ENCODE results near the gene CMTM5. TPM values are rescaled to one million over a fixed set of nuclear protein-coding genes. Genes with fewer than 3 reads are reported as not detected.
"Not testable (repeated sequence)": the region's sequence is repeated elsewhere in the genome, so short reads cannot be mapped to it uniquely, and the experiment has no call there.

The CMTM5 gene
- total RNA-seq, 1 experiment from 2014 or later, result not detected

GRCh38 chr14:23425169-23425568, 48.3 kb downstream of the CMTM5 start:
- Histone ChIP-seq H3K9me3 (ENCODE audit: control insufficient read depth, insufficient read depth, low read depth, low read length) (no peaks in the 10 kb centered on the region), H3K36me3 (ENCODE audit: control insufficient read depth, insufficient read depth, low read length) (no peaks in the 10 kb centered on the region), H3K27ac (ENCODE audit: low read length) (no peak overlapping the region), H3K4me1 (ENCODE audit: control insufficient read depth, insufficient read depth, low read length) (no peaks in the 10 kb centered on the region), H3K4me3 (ENCODE audit: low read depth in 2 of 2, low read length in 2 of 2) (no peak overlapping the region), H3K27me3 (ENCODE audit: control insufficient read depth, insufficient read depth, low read length) (no peaks in the 10 kb centered on the region; the same call in 1 of the 2 replicates)
- DNase-seq (ENCODE audit: low read depth, low spot score) (no peak), ATAC-seq (no peak)
- TF ChIP-seq POLR2AphosphoS5 (IDR thresholded peaks at IDR 0.05; ENCODE audit: low read depth, low read length) (no peak), REST (IDR thresholded peaks at IDR 0.05; ENCODE audit: insufficient read depth in 1 of 2, low read depth in 2 of 2, low read length in 1 of 2) (no peak), TCF7L2 (IDR thresholded peaks at IDR 0.05; ENCODE audit: low read depth, low read length) (no peak)
- TF ChIP-seq, protein P1, sequence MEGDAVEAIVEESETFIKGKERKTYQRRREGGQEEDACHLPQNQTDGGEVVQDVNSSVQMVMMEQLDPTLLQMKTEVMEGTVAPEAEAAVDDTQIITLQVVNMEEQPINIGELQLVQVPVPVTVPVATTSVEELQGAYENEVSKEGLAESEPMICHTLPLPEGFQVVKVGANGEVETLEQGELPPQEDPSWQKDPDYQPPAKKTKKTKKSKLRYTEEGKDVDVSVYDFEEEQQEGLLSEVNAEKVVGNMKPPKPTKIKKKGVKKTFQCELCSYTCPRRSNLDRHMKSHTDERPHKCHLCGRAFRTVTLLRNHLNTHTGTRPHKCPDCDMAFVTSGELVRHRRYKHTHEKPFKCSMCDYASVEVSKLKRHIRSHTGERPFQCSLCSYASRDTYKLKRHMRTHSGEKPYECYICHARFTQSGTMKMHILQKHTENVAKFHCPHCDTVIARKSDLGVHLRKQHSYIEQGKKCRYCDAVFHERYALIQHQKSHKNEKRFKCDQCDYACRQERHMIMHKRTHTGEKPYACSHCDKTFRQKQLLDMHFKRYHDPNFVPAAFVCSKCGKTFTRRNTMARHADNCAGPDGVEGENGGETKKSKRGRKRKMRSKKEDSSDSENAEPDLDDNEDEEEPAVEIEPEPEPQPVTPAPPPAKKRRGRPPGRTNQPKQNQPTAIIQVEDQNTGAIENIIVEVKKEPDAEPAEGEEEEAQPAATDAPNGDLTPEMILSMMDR (IDR thresholded peaks at IDR 0.05), result no peak
- CTCF ChIA-PET, result no interaction called here
- POLR2A ChIA-PET, result no interaction called here
- in situ Hi-C loops (cut with HindIII; ENCODE audit: low pct_unique_long_range_greater_than_20kb, low sequenced_read_pairs) (no loop called here), intact Hi-C loops (cut with micrococcal nuclease; ENCODE audit: unreplicated experiment) (no loop called here)
- no TSS peak for BruUV-seq (replicated peaks)

- H3K4me1 ChIP-seq (ENCODE audit: control insufficient read depth, insufficient read depth, low read length); H3K4me3 ChIP-seq (ENCODE audit: low read depth in 2 of 2, low read length in 2 of 2); in situ Hi-C loops (cut with HindIII; ENCODE audit: low pct_unique_long_range_greater_than_20kb, low sequenced_read_pairs); intact Hi-C loops (cut with micrococcal nuclease; ENCODE audit: unreplicated experiment); BruUV-seq (replicated peaks); H3K36me3 ChIP-seq (ENCODE audit: control insufficient read depth, insufficient read depth, low read length); DNase-seq (ENCODE audit: low read depth, low spot score); H3K27me3 ChIP-seq (ENCODE audit: control insufficient read depth, insufficient read depth, low read length); H3K9me3 ChIP-seq (ENCODE audit: control insufficient read depth, insufficient read depth, low read depth, low read length); ATAC-seq; H3K27ac ChIP-seq (ENCODE audit: low read length); CTCF ChIA-PET: not testable (repeated sequence)
- POLR2A ChIA-PET, result interaction anchor here (0.6 kb wide), 1 partner anchor 29 kb away, joined by 3 read pairs; no protein-coding TSS in a partner anchor
These were observed 49.0 kb downstream of the CMTM5 start for GRCh38 chr14:23425798-23426197.

DNA sequence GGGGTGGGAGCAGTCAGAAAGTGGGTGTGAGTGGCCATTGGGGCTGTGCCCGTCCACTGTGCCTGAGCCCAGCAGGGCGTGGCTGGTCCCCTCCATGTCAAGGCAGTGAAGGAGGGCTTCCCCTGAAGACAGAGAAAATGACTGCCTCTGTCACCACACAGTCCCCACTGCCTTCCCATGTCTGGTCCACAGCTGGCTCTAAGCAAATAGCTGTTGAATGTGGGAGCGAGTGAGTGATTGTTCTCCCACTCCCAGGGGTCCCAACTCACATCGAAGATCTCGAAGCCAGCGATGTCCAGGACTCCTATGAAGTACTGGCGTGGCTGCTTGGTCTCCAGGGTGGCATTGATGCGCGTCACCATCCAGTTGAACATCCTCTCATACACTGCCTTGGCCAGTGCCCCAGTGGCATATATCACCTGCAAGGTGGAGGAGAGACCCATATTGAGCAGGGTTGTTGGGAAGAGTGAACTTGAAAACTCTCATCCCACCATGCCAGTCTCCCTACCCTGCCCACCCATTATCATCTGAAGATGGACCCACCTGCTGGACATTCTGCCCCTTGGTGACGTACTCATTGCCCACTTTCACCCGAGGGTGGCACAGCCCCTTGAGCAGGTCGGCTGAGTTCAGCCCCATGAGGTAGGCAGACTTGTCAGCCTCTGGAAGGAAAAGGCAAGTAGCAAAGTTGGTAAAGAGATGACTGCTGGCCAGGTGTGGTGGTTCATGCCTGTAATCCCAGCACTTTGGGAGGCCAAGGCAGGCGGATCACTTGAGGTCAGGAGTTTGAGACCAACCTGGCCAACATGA, 52.0 kb downstream of the CMTM5 start:
- Histone ChIP-seq H3K36me3 (ENCODE audit: control insufficient read depth, insufficient read depth, low read length) (no peaks in the 10 kb centered on the region), H3K9me3 (ENCODE audit: control insufficient read depth, insufficient read depth, low read depth, low read length) (no peaks in the 10 kb centered on the region), H3K4me1 (ENCODE audit: control insufficient read depth, insufficient read depth, low read length) (no peaks in the 10 kb centered on the region), H3K27ac (ENCODE audit: low read length) (no peak overlapping the region), H3K4me3 (ENCODE audit: low read depth in 2 of 2, low read length in 2 of 2) (no peak overlapping the region), H3K27me3 (ENCODE audit: control insufficient read depth, insufficient read depth, low read length) (no peaks in the 10 kb centered on the region; the same call in 1 of the 2 replicates)
- POLR2A ChIA-PET, result no interaction called here
- BruUV-seq (replicated peaks), result no TSS peak
- intact Hi-C loops (cut with micrococcal nuclease; ENCODE audit: unreplicated experiment), result no loop called here
- ATAC-seq (no peak), DNase-seq (ENCODE audit: low read depth, low spot score) (no peak)
- no peak for TF ChIP-seq TCF7L2 (IDR thresholded peaks at IDR 0.05; ENCODE audit: low read depth, low read length)
- TF ChIP-seq POLR2AphosphoS5 (IDR thresholded peaks at IDR 0.05; ENCODE audit: low read depth, low read length), result no peak
- no peak for TF ChIP-seq REST (IDR thresholded peaks at IDR 0.05; ENCODE audit: insufficient read depth in 1 of 2, low read depth in 2 of 2, low read length in 1 of 2)
- TF ChIP-seq, protein P1 (IDR thresholded peaks at IDR 0.05), result no peak
- no peak for TF ChIP-seq SIN3A (IDR thresholded peaks at IDR 0.05; ENCODE audit: borderline replicate concordance, insufficient read depth, low read depth, low read length)
- in situ Hi-C loops (cut with HindIII; ENCODE audit: low pct_unique_long_range_greater_than_20kb, low sequenced_read_pairs), result no loop called here
- CTCF ChIA-PET, result interaction anchor here (0.6 kb wide), 1 partner anchor 129 kb away, joined by 4 read pairs; no protein-coding TSS in a partner anchor
